Measurements from ENCODE around the gene CLEC10A. TPM values are rescaled to one million over a fixed set of nuclear protein-coding genes. Genes with fewer than 3 reads are reported as not detected.
"Not testable (repeated sequence)": the region's sequence is repeated elsewhere in the genome, so short reads cannot be mapped to it uniquely, and the experiment has no call there.

Gene CLEC10A, protein sequence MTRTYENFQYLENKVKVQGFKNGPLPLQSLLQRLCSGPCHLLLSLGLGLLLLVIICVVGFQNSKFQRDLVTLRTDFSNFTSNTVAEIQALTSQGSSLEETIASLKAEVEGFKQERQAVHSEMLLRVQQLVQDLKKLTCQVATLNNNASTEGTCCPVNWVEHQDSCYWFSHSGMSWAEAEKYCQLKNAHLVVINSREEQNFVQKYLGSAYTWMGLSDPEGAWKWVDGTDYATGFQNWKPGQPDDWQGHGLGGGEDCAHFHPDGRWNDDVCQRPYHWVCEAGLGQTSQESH
- total RNA-seq (2022): not detected in 2 replicates
- Bru-seq, nascent RNA: not detected
- not detected for BruChase-seq, experiment 1, labeled RNA remaining after a 6-hour chase
- BruChase-seq, experiment 2, labeled RNA remaining after a 2-hour chase: not detected
- long read RNA-seq: 0 reads

DNA sequence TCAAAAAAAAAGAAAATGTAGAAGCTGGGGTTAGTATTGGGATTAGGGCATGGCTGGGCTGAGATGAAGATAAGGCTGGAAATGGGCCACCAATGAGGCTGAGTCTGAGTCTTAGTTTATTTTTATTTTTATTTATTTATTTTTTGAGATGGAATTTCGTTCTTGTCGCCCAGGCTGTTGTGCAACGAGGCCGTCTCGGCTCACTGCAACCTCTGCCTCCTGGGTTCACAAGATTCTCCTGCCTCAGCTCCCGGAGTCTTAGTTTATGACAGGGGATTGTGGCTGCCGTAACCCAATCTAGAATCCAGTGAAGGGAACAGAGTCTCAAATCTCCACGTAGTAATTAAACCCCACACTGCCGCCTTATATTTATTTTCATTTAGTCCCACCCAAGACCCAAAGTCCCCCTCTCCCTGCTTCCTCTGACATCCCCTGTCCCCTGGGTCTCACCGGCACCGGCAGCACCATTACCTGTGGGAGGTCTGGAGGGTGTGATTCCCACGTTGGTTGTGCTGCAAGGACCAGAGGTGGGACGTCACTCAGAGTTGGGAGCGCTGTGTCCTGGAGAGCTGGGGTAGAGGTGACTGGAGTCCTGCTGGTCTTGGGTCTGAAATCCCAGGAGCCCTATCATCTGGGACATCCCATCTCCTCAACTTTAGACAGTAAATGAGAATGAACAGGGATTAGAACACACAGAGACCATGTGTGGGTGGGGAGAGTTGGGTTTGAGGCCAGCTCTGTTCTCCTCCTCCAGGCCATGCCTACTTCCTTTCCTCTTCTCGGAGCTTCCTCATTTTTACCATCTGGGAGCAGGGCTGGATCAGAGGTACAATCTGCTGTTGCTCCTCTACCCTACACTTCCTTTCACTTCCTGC, at the start of gene CLEC10A:
Gene CLEC10A (minus strand): TSS at position 671 of the 875 bp plus-strand sequence. CDS start 1,439 bp downstream, outside the sequence.
- no peaks in the 10 kb centered on the region for H3K27me3 Mint-ChIP-seq (ENCODE audit: insufficient read depth, unreplicated experiment)
- TF ChIP-seq, protein P1, sequence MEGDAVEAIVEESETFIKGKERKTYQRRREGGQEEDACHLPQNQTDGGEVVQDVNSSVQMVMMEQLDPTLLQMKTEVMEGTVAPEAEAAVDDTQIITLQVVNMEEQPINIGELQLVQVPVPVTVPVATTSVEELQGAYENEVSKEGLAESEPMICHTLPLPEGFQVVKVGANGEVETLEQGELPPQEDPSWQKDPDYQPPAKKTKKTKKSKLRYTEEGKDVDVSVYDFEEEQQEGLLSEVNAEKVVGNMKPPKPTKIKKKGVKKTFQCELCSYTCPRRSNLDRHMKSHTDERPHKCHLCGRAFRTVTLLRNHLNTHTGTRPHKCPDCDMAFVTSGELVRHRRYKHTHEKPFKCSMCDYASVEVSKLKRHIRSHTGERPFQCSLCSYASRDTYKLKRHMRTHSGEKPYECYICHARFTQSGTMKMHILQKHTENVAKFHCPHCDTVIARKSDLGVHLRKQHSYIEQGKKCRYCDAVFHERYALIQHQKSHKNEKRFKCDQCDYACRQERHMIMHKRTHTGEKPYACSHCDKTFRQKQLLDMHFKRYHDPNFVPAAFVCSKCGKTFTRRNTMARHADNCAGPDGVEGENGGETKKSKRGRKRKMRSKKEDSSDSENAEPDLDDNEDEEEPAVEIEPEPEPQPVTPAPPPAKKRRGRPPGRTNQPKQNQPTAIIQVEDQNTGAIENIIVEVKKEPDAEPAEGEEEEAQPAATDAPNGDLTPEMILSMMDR (IDR thresholded peaks at IDR 0.05; ENCODE audit: unreplicated experiment): no peak
- BruUV-seq (replicated peaks): no TSS peak
- H3K36me3 Mint-ChIP-seq (ENCODE audit: insufficient read depth, unreplicated experiment): no peaks in the 10 kb centered on the region
- ChIA-PET CTCF (interaction anchor here (1.5 to 1.7 kb wide), 2 partner anchors 28 to 98 kb away, joined by 4 to 6 read pairs; no protein-coding TSS in a partner anchor), POLR2A (no interaction called here)
- intact Hi-C loops (cut with micrococcal nuclease): no loop called here
- H3K9me3 Mint-ChIP-seq (ENCODE audit: unreplicated experiment): no peaks in the 10 kb centered on the region
- peaks cover 14% of the 10 kb centered on the region for H3K4me1 Mint-ChIP-seq (ENCODE audit: insufficient read depth, unreplicated experiment)
- DNase-seq (ENCODE audit: unreplicated experiment): no peak
- H3K4me3 Mint-ChIP-seq (ENCODE audit: unreplicated experiment): no peak within 1 kb of the TSS
- H3K27ac Mint-ChIP-seq (ENCODE audit: low read depth, unreplicated experiment): no peak within 1 kb of the TSS

DNA sequence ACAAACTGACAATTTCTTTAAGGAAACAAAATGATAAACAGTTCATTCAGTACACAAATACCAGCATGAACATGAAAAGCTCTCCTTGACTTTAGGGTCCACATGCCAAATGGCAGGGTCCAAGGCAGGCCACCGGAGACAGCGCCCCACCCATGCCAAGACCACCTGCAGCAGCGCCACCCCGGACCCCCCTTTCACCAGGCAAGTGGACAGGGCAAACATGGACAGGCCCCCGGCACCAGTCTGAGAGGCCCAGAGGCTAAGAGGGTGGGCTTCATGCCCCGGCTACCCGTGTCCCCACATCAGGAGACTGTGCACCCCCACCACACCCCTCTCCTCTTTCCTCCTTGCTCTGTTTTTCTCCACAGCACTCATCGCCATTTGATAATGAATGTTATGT, 49.3 kb upstream of the CLEC10A start:
- DNase-seq (ENCODE audit: unreplicated experiment): no peak

DNA sequence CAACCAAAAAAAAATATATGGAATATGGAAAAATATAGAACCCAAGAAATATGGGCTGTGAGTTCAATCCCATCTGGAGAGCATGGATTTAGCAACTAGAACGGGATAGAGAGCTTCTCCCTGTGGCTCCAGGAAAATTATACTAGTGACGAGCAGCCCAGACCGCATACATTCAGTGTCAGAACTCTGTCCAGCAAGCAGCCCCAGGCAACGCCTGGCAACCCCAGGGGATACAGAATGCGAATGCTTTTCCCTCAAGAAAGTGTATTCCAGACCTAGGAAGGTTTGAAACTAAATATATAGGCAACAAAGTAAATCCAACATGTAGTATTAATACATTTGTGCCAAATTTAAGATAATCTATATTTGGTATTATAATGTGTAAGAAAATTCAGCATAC, 48.1 kb upstream of the CLEC10A start:
- CTCF ChIA-PET: interaction anchor here (0.6 to 1.7 kb wide), 3 partner anchors 17 to 49 kb away, joined by 3 to 7 read pairs (median 4); no protein-coding TSS in a partner anchor
- H3K27ac Mint-ChIP-seq (ENCODE audit: low read depth, unreplicated experiment): no peak overlapping the region
- no peak for DNase-seq (ENCODE audit: unreplicated experiment)
- intact Hi-C loops (cut with micrococcal nuclease): no loop called here
- no TSS peak for BruUV-seq (replicated peaks)
- no peaks in the 10 kb centered on the region for H3K4me1 Mint-ChIP-seq (ENCODE audit: insufficient read depth, unreplicated experiment)
- no peaks in the 10 kb centered on the region for H3K27me3 Mint-ChIP-seq (ENCODE audit: insufficient read depth, unreplicated experiment)
- H3K36me3 Mint-ChIP-seq (ENCODE audit: insufficient read depth, unreplicated experiment): no peaks in the 10 kb centered on the region
- POLR2A ChIA-PET: interaction anchor here (0.7 kb wide), 1 partner anchor 78 kb away, joined by 7 read pairs; no protein-coding TSS in a partner anchor
- H3K4me3 Mint-ChIP-seq (ENCODE audit: unreplicated experiment): no peak overlapping the region
- no peaks in the 10 kb centered on the region for H3K9me3 Mint-ChIP-seq (ENCODE audit: unreplicated experiment)
- TF ChIP-seq, protein P1 (IDR thresholded peaks at IDR 0.05; ENCODE audit: unreplicated experiment): no peak

More for the DNA sequence above, 49.3 kb upstream of the CLEC10A start:
- no peaks in the 10 kb centered on the region for H3K4me1 Mint-ChIP-seq (ENCODE audit: insufficient read depth, unreplicated experiment)
- no TSS peak for BruUV-seq (replicated peaks)
- H3K36me3 Mint-ChIP-seq (ENCODE audit: insufficient read depth, unreplicated experiment): no peaks in the 10 kb centered on the region
- intact Hi-C loops (cut with micrococcal nuclease): no loop called here
- H3K9me3 Mint-ChIP-seq (ENCODE audit: unreplicated experiment): no peaks in the 10 kb centered on the region
- ChIA-PET CTCF (interaction anchor here (0.5 to 1.7 kb wide), 4 partner anchors 14 to 161 kb away, joined by 3 to 7 read pairs (median 4); no protein-coding TSS in a partner anchor), POLR2A (interaction anchor here (0.7 to 1.1 kb wide), 2 partner anchors 31 to 117 kb away, joined by 3 to 4 read pairs; partner anchors contain the start of gene RNASEK)
- H3K4me3 Mint-ChIP-seq (ENCODE audit: unreplicated experiment): no peak overlapping the region
- no peaks in the 10 kb centered on the region for H3K27me3 Mint-ChIP-seq (ENCODE audit: insufficient read depth, unreplicated experiment)
- H3K27ac Mint-ChIP-seq (ENCODE audit: low read depth, unreplicated experiment): no peak overlapping the region
- TF ChIP-seq, protein P1 (IDR thresholded peaks at IDR 0.05; ENCODE audit: unreplicated experiment): no peak

DNA sequence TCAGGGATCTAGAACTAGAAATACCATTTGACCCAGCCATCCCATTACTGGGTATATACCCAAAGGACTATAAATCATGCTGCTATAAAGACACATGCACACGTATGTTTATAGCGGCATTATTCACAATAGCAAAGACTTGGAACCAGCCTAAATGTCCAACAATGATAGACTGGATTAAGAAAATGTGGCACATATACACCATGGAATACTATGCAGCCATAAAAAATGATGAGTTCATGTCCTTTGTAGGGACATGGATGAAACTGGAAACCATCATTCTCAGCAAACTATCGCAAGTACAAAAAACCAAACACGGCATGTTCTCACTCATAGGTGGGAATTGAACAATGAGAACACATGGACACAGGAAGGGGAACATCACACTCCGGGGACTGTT, 47.5 kb upstream of the CLEC10A start:
- H3K27me3 Mint-ChIP-seq (ENCODE audit: insufficient read depth, unreplicated experiment); H3K4me1 Mint-ChIP-seq (ENCODE audit: insufficient read depth, unreplicated experiment); H3K9me3 Mint-ChIP-seq (ENCODE audit: unreplicated experiment); BruUV-seq (replicated peaks); H3K27ac Mint-ChIP-seq (ENCODE audit: low read depth, unreplicated experiment); DNase-seq (ENCODE audit: unreplicated experiment); POLR2A ChIA-PET; H3K36me3 Mint-ChIP-seq (ENCODE audit: insufficient read depth, unreplicated experiment); intact Hi-C loops (cut with micrococcal nuclease); H3K4me3 Mint-ChIP-seq (ENCODE audit: unreplicated experiment): not testable (repeated sequence)
- CTCF ChIA-PET: interaction anchor here (0.6 to 1.2 kb wide), 2 partner anchors 9 to 18 kb away, joined by 3 to 4 read pairs; no protein-coding TSS in a partner anchor

DNA sequence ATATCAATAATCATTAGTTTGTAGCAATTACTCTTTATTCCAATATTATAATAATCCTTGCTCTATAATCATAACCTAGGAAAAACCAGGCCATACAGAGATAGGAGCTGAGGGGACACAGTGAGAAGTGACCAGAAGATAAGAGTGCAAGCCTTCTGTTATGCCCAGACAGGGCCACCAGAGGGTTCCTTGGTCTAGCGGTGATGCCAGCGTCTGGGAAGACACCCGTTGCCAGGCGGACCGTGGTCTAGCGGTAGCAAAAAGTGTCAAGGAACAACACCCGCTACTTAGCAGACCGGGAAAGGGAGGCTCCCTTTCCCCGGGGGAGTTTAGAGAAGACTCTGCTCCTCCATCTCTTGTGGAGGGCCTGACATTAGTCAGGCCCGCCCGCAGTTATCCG, 46.3 kb upstream of the CLEC10A start:
- intact Hi-C loops (cut with micrococcal nuclease); H3K4me3 Mint-ChIP-seq (ENCODE audit: unreplicated experiment); H3K4me1 Mint-ChIP-seq (ENCODE audit: insufficient read depth, unreplicated experiment); DNase-seq (ENCODE audit: unreplicated experiment); H3K36me3 Mint-ChIP-seq (ENCODE audit: insufficient read depth, unreplicated experiment); H3K27me3 Mint-ChIP-seq (ENCODE audit: insufficient read depth, unreplicated experiment); H3K27ac Mint-ChIP-seq (ENCODE audit: low read depth, unreplicated experiment); BruUV-seq (replicated peaks); H3K9me3 Mint-ChIP-seq (ENCODE audit: unreplicated experiment); POLR2A ChIA-PET: not testable (repeated sequence)
- CTCF ChIA-PET: interaction anchor here (0.6 to 1.2 kb wide), 3 partner anchors 10 to 154 kb away, joined by 3 to 4 read pairs (median 4); no protein-coding TSS in a partner anchor

Data from MCF 10A (cell line).